GM19324 (cell line): ENCODE measurements around the gene TTC7B.

Source experiments
- ATAC-seq: cut with Tn5 transposase; IDR thresholded peaks from one replicate; pipeline ENCODE4 v1.9.1; 2021; ENCODE audit warnings: mild to moderate bottlenecking, moderate library complexity; ENCODE audit not compliant: unreplicated experiment, low FRiP score

TTC7B gene

GRCh38 chr14:90523961-90524875, 292.0 kb downstream of the TTC7B start:
- no peak for ATAC-seq

DNA sequence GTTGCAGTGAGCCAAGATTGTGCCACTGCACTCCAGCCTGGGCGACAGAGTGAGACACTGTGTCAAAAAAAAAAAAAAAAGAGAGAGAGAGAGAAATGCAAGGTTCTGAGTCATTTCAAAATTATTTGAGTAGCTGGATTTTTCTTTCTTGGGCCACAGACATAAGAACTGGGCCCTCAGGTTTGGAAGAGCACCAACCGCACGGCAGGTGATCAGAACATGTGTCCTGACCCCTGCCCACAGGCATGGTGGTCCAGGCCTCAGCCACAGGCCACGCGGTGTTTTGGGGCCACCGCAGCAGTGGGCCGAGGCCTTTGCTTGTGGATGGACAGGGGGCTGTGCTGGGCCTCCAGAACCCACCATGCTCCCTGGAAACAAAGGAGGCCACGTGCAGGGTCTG, 292.7 kb downstream of the TTC7B start:
- ATAC-seq: no peak

GRCh38 chr14:90522571-90523191, 293.5 kb downstream of the TTC7B start:
- ATAC-seq: no peak

DNA sequence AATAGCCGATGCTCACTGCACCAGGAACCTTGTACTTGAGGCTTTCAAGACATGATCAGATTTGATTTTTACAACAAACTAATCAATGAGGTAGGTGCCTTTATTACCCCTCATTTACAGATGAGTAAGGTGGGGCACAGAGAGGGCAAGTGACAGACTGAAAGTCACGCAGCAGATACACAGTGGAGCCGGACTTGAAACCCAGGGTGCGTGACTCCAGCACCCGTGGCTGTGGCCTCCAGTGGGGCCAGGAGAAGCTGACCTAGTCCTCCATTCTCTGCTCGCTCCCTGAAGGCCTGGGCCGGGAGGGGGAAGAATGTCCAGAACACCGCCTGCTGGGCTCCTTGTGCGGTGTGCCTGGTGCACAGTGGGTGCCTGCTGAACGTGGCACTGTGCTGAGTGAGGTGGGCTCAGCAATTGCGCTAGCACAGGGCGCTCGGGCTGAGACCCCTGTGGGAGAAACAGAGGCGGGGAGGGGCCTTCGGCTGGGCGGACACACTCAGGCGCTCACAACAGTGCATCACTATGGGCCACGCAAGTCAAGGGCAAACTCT, 294.2 kb downstream of the TTC7B start:
- ATAC-seq: no peak

- ATAC-seq: no peak
Measured at GRCh38 chr14:90521084-90521929, 294.9 kb downstream of the TTC7B start.

- no peak for ATAC-seq
Measured at GRCh38 chr14:90520326-90520725, 295.9 kb downstream of the TTC7B start.

- no peak for ATAC-seq
Measured at GRCh38 chr14:90519262-90519920, 296.8 kb downstream of the TTC7B start.

- no peak for ATAC-seq
Measured at GRCh38 chr14:90518941-90519256, 297.3 kb downstream of the TTC7B start.

- ATAC-seq: no peak
Measured at GRCh38 chr14:90518069-90518940, 297.9 kb downstream of the TTC7B start.

GRCh38 chr14:90517076-90517841, 299.0 kb downstream of the TTC7B start:
- ATAC-seq: no peak

DNA sequence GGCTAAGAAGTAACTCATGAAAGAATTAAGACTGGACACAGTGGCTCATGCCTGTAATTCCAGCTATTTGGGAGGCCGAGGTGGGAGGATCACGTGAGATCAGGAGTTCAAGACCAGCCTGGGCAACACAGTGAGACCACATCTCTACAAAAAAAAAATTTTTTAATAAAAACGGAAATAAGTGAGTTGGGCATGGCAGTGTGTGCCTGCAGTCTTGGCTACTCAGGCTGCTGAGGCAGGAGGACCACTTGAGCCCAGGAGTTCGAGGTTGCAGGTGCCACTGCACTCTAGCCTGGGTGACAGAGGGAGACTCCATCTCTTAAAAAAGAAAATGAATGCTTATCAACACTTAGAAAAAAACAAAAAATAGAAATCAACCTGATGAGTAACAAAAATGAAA, 301.7 kb downstream of the TTC7B start:
- ATAC-seq: no peak

GRCh38 chr14:90514015-90514398, 302.2 kb downstream of the TTC7B start:
- ATAC-seq: no peak

DNA sequence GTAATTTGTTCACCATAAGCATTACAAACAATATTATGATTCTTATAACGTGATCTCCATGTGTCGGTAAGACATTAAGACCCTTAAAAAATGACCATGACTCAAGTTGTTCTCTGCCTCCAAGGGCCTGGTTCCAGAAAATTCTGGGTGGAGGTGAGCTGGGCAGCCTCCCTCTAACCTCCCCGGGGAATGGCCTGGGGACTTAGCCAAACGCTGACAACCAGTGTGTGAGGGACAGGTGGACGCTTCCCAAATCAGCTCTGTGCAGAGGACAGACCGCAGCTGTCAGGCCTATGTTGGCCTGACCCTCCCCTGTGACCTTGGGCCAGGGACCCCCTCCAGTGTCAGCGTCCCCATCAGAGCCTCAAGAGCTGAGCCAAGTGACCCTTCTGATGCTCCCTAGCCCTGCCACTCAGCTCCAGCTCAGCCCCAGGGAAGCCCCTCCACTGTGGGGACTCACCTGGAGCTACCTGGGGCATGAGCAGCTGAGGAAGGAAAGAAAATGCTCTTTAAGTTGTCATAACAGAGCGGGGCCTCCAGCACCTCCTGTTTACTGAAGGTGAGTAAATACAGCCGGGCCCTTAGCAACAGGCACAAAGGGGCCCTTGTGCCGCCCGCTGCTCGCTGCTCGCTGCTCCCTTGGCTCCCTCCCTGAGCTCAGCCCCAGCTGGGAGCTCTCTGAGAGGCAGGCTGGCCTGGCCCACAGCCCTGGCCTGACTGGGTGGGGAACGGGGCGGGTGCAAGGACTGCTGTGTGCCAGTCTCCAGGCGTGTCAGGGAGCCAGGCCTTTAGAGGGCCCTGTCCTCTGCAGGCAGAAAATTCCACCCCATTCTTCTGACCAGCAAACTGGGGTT, 302.8 kb downstream of the TTC7B start:
- ATAC-seq: no peak

DNA sequence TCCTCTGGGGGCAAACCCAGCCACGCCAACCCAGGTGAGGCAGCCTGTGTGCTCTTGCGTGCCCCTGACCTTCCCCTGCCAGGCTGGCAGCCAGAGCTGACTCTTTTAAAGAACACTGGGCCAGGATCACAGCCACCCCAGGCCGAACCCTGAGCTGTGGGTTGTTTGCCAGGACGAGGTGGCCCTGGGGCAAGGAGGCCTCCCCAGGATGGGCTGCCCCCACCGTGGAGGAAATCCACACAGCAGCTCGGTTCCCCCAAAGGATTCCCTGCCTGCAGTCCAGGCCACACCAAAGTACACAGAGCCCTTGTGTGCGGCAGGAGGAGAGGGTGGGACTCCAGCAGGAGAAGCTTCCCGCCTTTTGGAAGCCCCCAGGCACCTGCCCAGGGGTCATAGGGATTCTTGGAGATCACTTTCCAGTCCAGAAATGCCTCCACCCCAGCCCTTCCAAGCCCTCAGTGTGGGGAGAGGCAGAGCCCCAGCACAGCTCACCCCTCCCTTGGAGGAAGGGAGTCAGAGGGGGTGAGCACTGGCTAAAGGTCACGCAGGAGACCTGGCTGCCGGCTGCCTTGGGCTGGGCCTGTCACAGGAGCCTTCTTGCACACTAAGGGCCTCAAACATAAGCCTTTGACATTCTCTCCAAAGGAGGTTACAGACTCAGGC, 303.8 kb downstream of the TTC7B start:
- no peak for ATAC-seq

GRCh38 chr14:90511795-90512328, 304.4 kb downstream of the TTC7B start:
- no peak for ATAC-seq

DNA sequence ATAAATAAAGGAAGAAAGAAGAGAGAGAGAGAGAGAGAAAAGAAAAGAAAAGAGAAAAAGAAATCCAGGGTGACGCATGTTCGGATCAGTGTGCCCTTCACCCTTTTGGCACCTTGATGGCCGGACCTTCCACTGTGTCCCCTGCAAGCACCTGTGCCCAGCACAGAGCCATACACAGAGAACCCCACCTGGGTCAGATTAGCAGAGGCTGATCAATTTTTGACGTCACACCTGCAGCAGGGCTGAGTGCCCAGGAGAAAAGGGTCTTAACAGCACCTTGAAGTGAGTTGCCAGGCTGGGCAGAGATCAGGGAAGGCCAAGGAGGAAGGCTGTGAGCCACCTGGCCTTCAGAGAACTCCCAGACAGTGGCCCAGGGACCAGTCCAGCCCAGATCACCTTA, 305.0 kb downstream of the TTC7B start:
- no peak for ATAC-seq

DNA sequence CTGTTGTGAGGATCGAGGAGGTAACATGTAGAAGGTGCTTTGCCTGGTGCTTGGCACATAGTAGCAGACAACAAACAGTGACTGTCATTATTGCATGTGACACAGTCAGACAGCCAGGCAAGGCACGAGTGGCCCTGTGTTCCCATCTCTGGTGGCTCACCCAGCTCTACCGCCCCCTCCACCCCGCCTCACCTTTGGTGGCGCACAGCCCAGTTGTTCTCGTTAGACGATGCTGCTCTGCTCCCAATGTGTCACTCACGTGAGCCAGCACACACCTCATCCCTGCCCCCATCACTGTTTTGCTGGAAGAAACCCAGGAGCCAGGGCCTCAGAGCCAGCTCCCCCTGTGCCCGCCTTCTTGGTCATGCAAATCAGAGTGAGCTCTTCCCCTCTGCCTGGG, 306.1 kb downstream of the TTC7B start:
- no peak for ATAC-seq
